AG04450 (cell line): Measurements from ENCODE around the gene DCBLD1. TPM values are rescaled to one million over a fixed set of nuclear protein-coding genes. Genes with fewer than 3 reads are reported as not detected.

ENCODE experiments used
- CTCF ChIA-PET: fragments of 300-600, 350-600 bp; formaldehyde crosslinking; extraction: SDS; loops from one replicate; lab custom pipeline; 2022; ENCODE audit warnings: antibody characterized with exemption, inconsistent platforms; lab: Charles Lee
- POLR2A ChIA-PET: fragments of 350-600 bp; formaldehyde crosslinking; extraction: SDS; loops from one replicate; lab custom pipeline; 2021; ENCODE audit warnings: antibody characterized with exemption, inconsistent platforms; lab: Yijun Ruan, JAX
- DNase-seq: peaks from one replicate; pipeline ENCODE4 v3.0.0-alpha.2; 2011; ENCODE audit warnings: low read depth, low spot score
- H3K27ac ChIP-seq: one replicate; pipeline ENCODE4 v1.5.1; 2012; ENCODE audit warnings: low read depth, low read length, control low read depth
- H3K27me3 ChIP-seq: one replicate; pipeline ENCODE4 v1.6.0; 2012; ENCODE audit warnings: low read length; ENCODE audit not compliant: control insufficient read depth, insufficient read depth
- H3K4me3 ChIP-seq: 2 replicates; pipeline ENCODE4 v1.5.1; 2011; ENCODE audit warnings: mild to moderate bottlenecking, low read depth, low read length, control low read depth
- H3K9me3 ChIP-seq: 2 replicates; pipeline ENCODE4 v1.5.1; 2012; ENCODE audit warnings: low read length; ENCODE audit not compliant: control insufficient read depth, insufficient read depth
- polyA plus RNA-seq: library from polyadenylated mRNA; depleted of rRNA; stranded (reverse); fragments of >200 nt; gene quantifications from 2 replicates; pipeline ENCODE4 v1.2.3, GENCODE V29; 2011
- TF ChIP-seq, protein P1 (sequence below): IDR thresholded peaks from 2 replicates; pipeline ENCODE4 v1.5.1; 2011; ENCODE audit warnings: low read depth, low read length, control low read depth, inconsistent platforms

The DCBLD1 gene
- polyA plus RNA-seq, 1 experiment: 19.0 TPM

DNA sequence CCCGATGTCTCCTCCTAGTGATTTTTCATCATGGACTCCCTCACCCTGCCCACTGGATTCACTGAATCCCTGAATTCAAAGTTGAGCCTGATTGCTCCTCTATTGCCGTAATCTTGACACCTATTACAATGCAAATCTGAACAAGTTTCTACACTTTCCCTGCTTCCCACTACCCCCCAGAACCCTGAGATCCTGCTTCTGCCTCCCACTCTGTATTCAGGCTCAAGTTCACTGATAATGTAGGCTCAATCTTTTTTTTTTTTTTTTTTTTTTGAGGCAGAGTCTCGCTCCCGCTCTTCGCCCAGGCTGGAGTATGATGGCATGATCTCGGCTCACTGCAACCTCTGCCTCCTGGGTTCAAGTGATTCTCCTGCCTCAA is 3.6 kb upstream of the DCBLD1 start:
- ChIA-PET POLR2A (no interaction called here), CTCF (interaction anchor here (0.9 to 2.2 kb wide), 3 partner anchors 15 to 126 kb away, joined by 4 to 7 read pairs (median 6); no protein-coding TSS in a partner anchor)
- Histone ChIP-seq H3K4me3 (no peak overlapping the region), H3K27ac (no peak overlapping the region), H3K9me3 (no peaks in the 10 kb centered on the region; the same call in 1 of the 2 replicates), H3K27me3 (no peaks in the 10 kb centered on the region)
- TF ChIP-seq, protein P1, sequence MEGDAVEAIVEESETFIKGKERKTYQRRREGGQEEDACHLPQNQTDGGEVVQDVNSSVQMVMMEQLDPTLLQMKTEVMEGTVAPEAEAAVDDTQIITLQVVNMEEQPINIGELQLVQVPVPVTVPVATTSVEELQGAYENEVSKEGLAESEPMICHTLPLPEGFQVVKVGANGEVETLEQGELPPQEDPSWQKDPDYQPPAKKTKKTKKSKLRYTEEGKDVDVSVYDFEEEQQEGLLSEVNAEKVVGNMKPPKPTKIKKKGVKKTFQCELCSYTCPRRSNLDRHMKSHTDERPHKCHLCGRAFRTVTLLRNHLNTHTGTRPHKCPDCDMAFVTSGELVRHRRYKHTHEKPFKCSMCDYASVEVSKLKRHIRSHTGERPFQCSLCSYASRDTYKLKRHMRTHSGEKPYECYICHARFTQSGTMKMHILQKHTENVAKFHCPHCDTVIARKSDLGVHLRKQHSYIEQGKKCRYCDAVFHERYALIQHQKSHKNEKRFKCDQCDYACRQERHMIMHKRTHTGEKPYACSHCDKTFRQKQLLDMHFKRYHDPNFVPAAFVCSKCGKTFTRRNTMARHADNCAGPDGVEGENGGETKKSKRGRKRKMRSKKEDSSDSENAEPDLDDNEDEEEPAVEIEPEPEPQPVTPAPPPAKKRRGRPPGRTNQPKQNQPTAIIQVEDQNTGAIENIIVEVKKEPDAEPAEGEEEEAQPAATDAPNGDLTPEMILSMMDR: no peak
- DNase-seq: no peak

GRCh38 chr6:117480651-117481050 is 1.8 kb upstream of the DCBLD1 start:
- Histone ChIP-seq H3K27me3 (no peaks in the 10 kb centered on the region), H3K27ac (no peak overlapping the region), H3K4me3 (no peak overlapping the region), H3K9me3 (no peaks in the 10 kb centered on the region; the same call in 1 of the 2 replicates)
- no peak for DNase-seq
- ChIA-PET CTCF (interaction anchor here (0.6 to 2.4 kb wide), 3 partner anchors 31 to 80 kb away, joined by 3 to 14 read pairs (median 3); no protein-coding TSS in a partner anchor), POLR2A (no interaction called here)
- TF ChIP-seq, protein P1: no peak

DNA sequence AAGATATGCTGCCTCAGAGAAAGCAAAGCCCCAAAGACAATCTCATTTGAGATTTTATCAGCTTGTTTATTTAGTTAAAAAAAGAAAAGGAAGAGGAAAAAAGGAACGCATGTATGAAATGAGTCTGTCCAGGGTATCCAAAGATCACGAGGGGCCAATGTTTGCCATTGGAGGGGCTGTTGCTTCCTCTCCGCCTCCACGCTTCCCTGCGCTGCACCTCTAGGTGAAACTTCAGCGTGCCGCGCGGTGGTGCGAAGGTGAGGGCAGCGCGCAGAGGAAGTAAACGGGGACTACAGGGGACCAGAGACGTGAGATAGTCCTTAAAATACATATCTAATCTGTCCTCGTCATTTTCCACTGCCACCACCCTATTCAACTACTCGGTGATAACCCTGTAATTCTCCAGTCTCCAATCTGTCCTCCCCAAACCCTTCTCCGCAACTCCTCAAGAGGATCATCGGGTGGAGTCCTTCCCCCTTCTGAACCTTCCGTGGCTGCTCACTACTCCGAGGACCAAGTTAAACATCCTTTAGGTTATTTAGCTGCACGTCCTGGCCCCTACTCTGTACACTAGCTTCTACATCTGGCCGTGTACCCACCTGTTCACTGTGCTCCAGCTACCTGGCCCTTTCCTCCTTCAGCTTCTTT is 1.1 kb upstream of the DCBLD1 start:
- no peaks in the 10 kb centered on the region; the same call in 1 of the 2 replicates for H3K9me3 ChIP-seq
- CTCF ChIA-PET: interaction anchor here (0.6 to 2.4 kb wide), 3 partner anchors 31 to 81 kb away, joined by 3 to 14 read pairs (median 3); no protein-coding TSS in a partner anchor
- TF ChIP-seq, protein P1: no peak
- POLR2A ChIA-PET: interaction anchor here (1.0 kb wide), 1 partner anchor 31 kb away, joined by 4 read pairs; no protein-coding TSS in a partner anchor
- DNase-seq: no peak
- no peak overlapping the region for H3K4me3 ChIP-seq
- no peaks in the 10 kb centered on the region for H3K27me3 ChIP-seq
- H3K27ac ChIP-seq: no peak overlapping the region

DNA sequence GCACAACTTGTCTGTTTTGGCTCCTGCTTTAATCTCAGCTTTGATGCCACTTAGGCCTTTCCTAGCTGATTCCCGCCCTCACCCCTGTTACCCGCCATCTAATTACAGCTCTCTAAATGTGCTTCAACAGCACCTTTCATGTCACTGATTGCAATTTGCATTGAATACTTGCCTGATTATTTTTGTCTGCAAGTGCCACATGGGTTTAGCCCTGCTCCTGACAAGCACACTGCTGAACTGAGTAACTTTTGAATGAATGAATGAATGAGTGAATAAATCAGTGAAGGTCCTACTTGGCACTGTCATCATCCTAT is 591 bp upstream of the DCBLD1 start:
- Histone ChIP-seq H3K27me3 (no peaks in the 10 kb centered on the region), H3K27ac (no peak overlapping the region), H3K4me3 (peak overlapping the region; percentile 80), H3K9me3 (peaks cover 3% of the 10 kb centered on the region)
- TF ChIP-seq, protein P1: no peak
- no peak for DNase-seq
- POLR2A ChIA-PET: interaction anchor here (1.0 kb wide), 1 partner anchor 32 kb away, joined by 4 read pairs; no protein-coding TSS in a partner anchor
- CTCF ChIA-PET: interaction anchor here (0.5 to 2.4 kb wide), 2 partner anchors 32 to 83 kb away, joined by 4 to 14 read pairs; no protein-coding TSS in a partner anchor

- no peak for DNase-seq
- Histone ChIP-seq H3K27me3 (no peaks in the 10 kb centered on the region), H3K9me3 (peaks cover 8% of the 10 kb centered on the region), H3K4me3 (peak overlapping the region; percentile 80), H3K27ac (peak overlapping the region; percentile 53)
- ChIA-PET POLR2A (interaction anchor here (0.6 to 1.7 kb wide), 7 partner anchors 13 to 119 kb away, joined by 3 to 7 read pairs (median 5); partner anchors contain the start of gene GOPC), CTCF (interaction anchor here (1.1 to 1.9 kb wide), 4 partner anchors 33 to 83 kb away, joined by 3 to 5 read pairs (median 5); no protein-coding TSS in a partner anchor)
- TF ChIP-seq, protein P1: no peak
Measured at GRCh38 chr6:117483004-117483644, 650 bp downstream of the DCBLD1 start.
